Heart right ventricle (tissue), 16 donors: Measurements from ENCODE around the gene SH3RF1. TPM values are rescaled to one million over a fixed set of nuclear protein-coding genes. Genes with fewer than 3 reads are reported as not detected.

Experiments
- ATAC-seq, 8 donors: fragments of 200-7000 bp; cut with Tn5 transposase; one replicate each; pipeline ENCODE4 v1.9.1; 2020; ENCODE audit warnings: mild to moderate bottlenecking in 8 of 8, moderate library complexity in 8 of 8, moderate number of reproducible peaks in 1 of 8
- DNase-seq, 2 donors: peaks; one replicate each; pipeline ENCODE4 v3.0.0-alpha.2; 2020
- H3K27ac ChIP-seq, 10 donors: fragments of 200-600 bp; sonication (generic) in 2 of 10; one replicate each; pipeline versions ENCODE4 v1.5.0 to v1.8.0; 2020 to 2022; ENCODE audit warnings: mild to moderate bottlenecking in 3 of 10
- H3K27me3 ChIP-seq, 7 donors: fragments of 200-600 bp; one replicate each; pipeline ENCODE4 v1.8.0; 2021 to 2022; ENCODE audit warnings: mild to moderate bottlenecking in 2 of 7
- H3K36me3 ChIP-seq, 9 donors: fragments of 200-600 bp; sonication (generic) in 1 of 9; one replicate each; pipeline versions ENCODE4 v1.5.0 to v1.8.0; 2020 to 2022; ENCODE audit warnings: mild to moderate bottlenecking in 2 of 9
- H3K4me1 ChIP-seq, 9 donors: fragments of 200-600 bp; sonication (generic) in 1 of 9; one replicate each; pipeline versions ENCODE4 v1.5.0 to v1.8.0; 2020 to 2022; ENCODE audit warnings: mild to moderate bottlenecking in 4 of 9
- H3K4me3 ChIP-seq, 10 donors: fragments of 200-600 bp; sonication (generic) in 2 of 10; one replicate each; pipeline versions ENCODE4 v1.5.0 to v1.8.0; 2020 to 2022; ENCODE audit warnings: mild to moderate bottlenecking in 7 of 10, moderate library complexity in 2 of 10
- H3K9me3 ChIP-seq, 11 donors: fragments of 200-600 bp in 10 of 11; sonication (generic) in 2 of 11; one replicate each; pipeline versions ENCODE4 v1.5.0 to v1.8.0; 2013 to 2022; ENCODE audit warnings: mild to moderate bottlenecking in 2 of 11, control low read depth in 1 of 11, moderate library complexity in 1 of 11
- CTCF ChIP-seq, 9 donors: fragments of 200-600 bp; sonication (generic) in 2 of 9; IDR thresholded peaks; one replicate each; pipeline versions ENCODE4 v1.5.0 to v1.8.0; 2021 to 2022; ENCODE audit warnings: antibody characterized with exemption in 9 of 9, mild to moderate bottlenecking in 5 of 9, moderate library complexity in 1 of 9
- WGBS, 2 donors: extraction: QIAGEN DNeasy Blood & Tissue Kit; methylation state at CpG; one replicate each; pipeline ENCODE4 v1.1.7; 2013; ENCODE audit warnings: inconsistent platforms in 1 of 2; 5-methylcytosine and 5-hydroxymethylcytosine counted together
- intact Hi-C, 10 donors: fragments of 100-400 bp; cut with DNase I; formaldehyde crosslinking; loops; one replicate each; pipeline versions ENCODE4 v1.11.1 to v1.14.2; 2022
- polyA plus RNA-seq, 2 donors: library from polyadenylated mRNA; stranded (reverse); fragments of 200-250 nt; gene quantifications; one replicate each; pipeline ENCODE4 v1.2.3, GENCODE V29; 2013
- total RNA-seq, 10 donors: library from RNA; stranded (reverse); fragmentation: NEBNext Ultra II Directional in 3 of 10; extraction: Animal tissue kit (Norgen Biotek cat#: 25700) in 3 of 10; gene quantifications; one replicate each; pipeline versions ENCODE4 v1.2.1 to v1.2.4, GENCODE V29; 2021 to 2023
- donor health status: Arrhythmogenic right ventricular cardiomyopathy.
- donor health status: ischemic (EF 13 %, LVEDD 7.1; RV severe dilation, severe dysfunction).
- donor health status: healthy with polysubstance abuse.
- donor health status: DM: no; HTN: yes; CAD: no.
- donor health status: DM: no; HTN: no; CAD: no.
- donor health status: ischemic (EF 25% LVEDD 6.9; RV normal size, moderate dysfunction).
- donor health status: ischemic (EF 25% LVEDD 5.7; RV mildly dilated, moderate dysfunction).
- donor health status: healthy.
- donor health status: DM: yes; HTN: yes; CAD: no.
- donor health status: Ischemic cardiomyopathy.
- donor health status: ischemic (EF 35%, LVEDD 5.7; RV mildly dilated, moderate dysfunction).
- donor health status: nonischemic (EF 11% LVEDD 7.7; RV severe dilation, severe dysfunction).
- donor health status: DM: yes; HTN: yes; CAD: no.
- donor health status: PGD.
- donor health status: ischemic (EF 29% LVEDD 5.4; RV normal size, mild dysfunction).
- donor health status: nonischemic (EF 23%, LVEDD 6.1; RV moderate dilation, normal function).

Gene SH3RF1
- total and polyA plus RNA-seq, 12 donors, result 2.6 to 11.7 (median 8.9) TPM

- DNase-seq (no peak), ATAC-seq (peak in 1 of 8 donors; percentile 22)
- no peak overlapping the region for H3K4me3 ChIP-seq
- H3K27ac ChIP-seq, result no peak overlapping the region
- no peaks in the 10 kb centered on the region for H3K27me3 ChIP-seq
- no peak for TF ChIP-seq CTCF (IDR thresholded peaks at IDR 0.05)
- H3K4me1 ChIP-seq, result peaks cover 0 to 8% (median 0%) of the 10 kb centered on the region in 9 donors
- intact Hi-C loops, result no loop called here
- WGBS, 2 donors, result 71 to 73% methylated on average over 4 of the region's 4 CpGs
- H3K9me3 ChIP-seq, result no peaks in the 10 kb centered on the region
- peaks cover 0 to 98% (median 29%) of the 10 kb centered on the region in 9 donors for H3K36me3 ChIP-seq
Measured at GRCh38 chr4:169115897-169116254, 154.9 kb downstream of the SH3RF1 start.

GRCh38 chr4:169115144-169115896, 155.4 kb downstream of the SH3RF1 start:
- H3K36me3 ChIP-seq, result peaks cover 0 to 98% (median 29%) of the 10 kb centered on the region in 9 donors
- DNase-seq (no peak), ATAC-seq (no peak)
- peaks cover 0 to 8% (median 0%) of the 10 kb centered on the region in 9 donors for H3K4me1 ChIP-seq
- no peak for TF ChIP-seq CTCF (IDR thresholded peaks at IDR 0.05)
- no peak overlapping the region for H3K4me3 ChIP-seq
- no peaks in the 10 kb centered on the region for H3K27me3 ChIP-seq
- H3K27ac ChIP-seq, result no peak overlapping the region
- WGBS, 2 donors, result 95 to 96% methylated on average over 6 of the region's 6 CpGs
- no peaks in the 10 kb centered on the region for H3K9me3 ChIP-seq
- intact Hi-C loops, result no loop called here

GRCh38 chr4:169114341-169114974, 156.3 kb downstream of the SH3RF1 start:
- Histone ChIP-seq H3K4me3 (no peak overlapping the region), H3K4me1 (peaks cover 0 to 8% (median 0%) of the 10 kb centered on the region in 9 donors), H3K36me3 (peaks cover 0 to 98% (median 29%) of the 10 kb centered on the region in 9 donors), H3K27ac (no peak overlapping the region), H3K9me3 (no peaks in the 10 kb centered on the region), H3K27me3 (no peaks in the 10 kb centered on the region)
- TF ChIP-seq CTCF (IDR thresholded peaks at IDR 0.05), result no peak
- no peak for DNase-seq
- 97 to 98% methylated on average over 3 of the region's 3 CpGs for WGBS, 2 donors
- intact Hi-C loops, result no loop called here
- ATAC-seq, result no peak

GRCh38 chr4:169110633-169111032, 160.1 kb downstream of the SH3RF1 start:
- 97 to 99% methylated on average over 4 of the region's 4 CpGs for WGBS, 2 donors
- Histone ChIP-seq H3K4me1 (peaks cover 0 to 10% (median 0%) of the 10 kb centered on the region in 9 donors), H3K27me3 (no peaks in the 10 kb centered on the region), H3K9me3 (no peaks in the 10 kb centered on the region), H3K27ac (no peak overlapping the region), H3K4me3 (no peak overlapping the region), H3K36me3 (peaks cover 0 to 98% (median 32%) of the 10 kb centered on the region in 9 donors)
- no peak for DNase-seq
- ATAC-seq, result no peak
- no peak for TF ChIP-seq CTCF (IDR thresholded peaks at IDR 0.05)
- intact Hi-C loops, result no loop called here
